ENCODE measurements around the gene ITGAV.
A peak's percentile ranks its signal among the peaks of the same experiment; 100 is the strongest.

Gene ITGAV

GRCh38 chr2:186582698-186583097, 7.2 kb upstream of the ITGAV start:
- no peak overlapping the region for H3K4me3 ChIP-seq (ENCODE audit: low read length)
- no peaks in the 10 kb centered on the region for H3K27me3 ChIP-seq (ENCODE audit: control insufficient read depth, insufficient read depth, low read length)
- H3K4me1 ChIP-seq (ENCODE audit: control insufficient read depth, insufficient read depth, low read length): no peaks in the 10 kb centered on the region
- H3K9ac ChIP-seq (ENCODE audit: low read length): no peak overlapping the region
- no peaks in the 10 kb centered on the region for H3K36me3 ChIP-seq (ENCODE audit: control insufficient read depth, insufficient read depth, low read length)
- H3K27ac ChIP-seq (ENCODE audit: low read depth, low read length): no peak overlapping the region

GRCh38 chr2:186584053-186584452, 5.8 kb upstream of the ITGAV start:
- Histone ChIP-seq H3K9ac (ENCODE audit: low read length) (no peak overlapping the region), H3K36me3 (ENCODE audit: control insufficient read depth, insufficient read depth, low read length) (no peaks in the 10 kb centered on the region), H3K4me1 (ENCODE audit: control insufficient read depth, insufficient read depth, low read length) (no peaks in the 10 kb centered on the region), H3K4me3 (ENCODE audit: low read length) (no peak overlapping the region), H3K27ac (ENCODE audit: low read depth, low read length) (no peak overlapping the region), H3K27me3 (ENCODE audit: control insufficient read depth, insufficient read depth, low read length) (no peaks in the 10 kb centered on the region)

GRCh38 chr2:186588421-186588820, 1.4 kb upstream of the ITGAV start:
- Histone ChIP-seq H3K4me3 (ENCODE audit: low read length) (no peak overlapping the region), H3K36me3 (ENCODE audit: control insufficient read depth, insufficient read depth, low read length) (no peaks in the 10 kb centered on the region), H3K27ac (ENCODE audit: low read depth, low read length) (no peak overlapping the region)

GRCh38 chr2:186588940-186589611, 780 bp upstream of the ITGAV start:
- H3K9ac ChIP-seq (ENCODE audit: low read length): no peak overlapping the region
- H3K4me1 ChIP-seq (ENCODE audit: control insufficient read depth, insufficient read depth, low read length): peaks cover 4% of the 10 kb centered on the region
- peak overlapping the region; percentile 93 for H3K4me3 ChIP-seq (ENCODE audit: low read length)
- peak overlapping the region; percentile 92 for H3K27ac ChIP-seq (ENCODE audit: low read depth, low read length)
- no peaks in the 10 kb centered on the region for H3K27me3 ChIP-seq (ENCODE audit: control insufficient read depth, insufficient read depth, low read length)
- H3K36me3 ChIP-seq (ENCODE audit: control insufficient read depth, insufficient read depth, low read length): no peaks in the 10 kb centered on the region

More at GRCh38 chr2:186588421-186588820, 1.4 kb upstream of the ITGAV start:
- no peaks in the 10 kb centered on the region for H3K27me3 ChIP-seq (ENCODE audit: control insufficient read depth, insufficient read depth, low read length)
- H3K9ac ChIP-seq (ENCODE audit: low read length): no peak overlapping the region
- peaks cover 4% of the 10 kb centered on the region for H3K4me1 ChIP-seq (ENCODE audit: control insufficient read depth, insufficient read depth, low read length)

- peak overlapping the region; percentile 92 for H3K27ac ChIP-seq (ENCODE audit: low read depth, low read length)
- peaks cover 4% of the 10 kb centered on the region for H3K4me1 ChIP-seq (ENCODE audit: control insufficient read depth, insufficient read depth, low read length)
- peak overlapping the region; percentile 93 for H3K4me3 ChIP-seq (ENCODE audit: low read length)
- peak overlapping the region; percentile 84 for H3K9ac ChIP-seq (ENCODE audit: low read length)
- H3K36me3 ChIP-seq (ENCODE audit: control insufficient read depth, insufficient read depth, low read length): no peaks in the 10 kb centered on the region
- no peaks in the 10 kb centered on the region for H3K27me3 ChIP-seq (ENCODE audit: control insufficient read depth, insufficient read depth, low read length)
Observed at GRCh38 chr2:186590350-186590758, 498 bp downstream of the ITGAV start.

- Histone ChIP-seq H3K27ac (ENCODE audit: low read depth, low read length) (peak overlapping the region; percentile 92), H3K9ac (ENCODE audit: low read length) (peak overlapping the region; percentile 84), H3K4me1 (ENCODE audit: control insufficient read depth, insufficient read depth, low read length) (peaks cover 4% of the 10 kb centered on the region), H3K27me3 (ENCODE audit: control insufficient read depth, insufficient read depth, low read length) (no peaks in the 10 kb centered on the region), H3K36me3 (ENCODE audit: control insufficient read depth, insufficient read depth, low read length) (no peaks in the 10 kb centered on the region), H3K4me3 (ENCODE audit: low read length) (peak overlapping the region; percentile 93)
Observed at GRCh38 chr2:186590759-186591505, 1.1 kb downstream of the ITGAV start.

GRCh38 chr2:186591506-186591890, 1.6 kb downstream of the ITGAV start:
- Histone ChIP-seq H3K27ac (ENCODE audit: low read depth, low read length) (peak overlapping the region; percentile 92), H3K36me3 (ENCODE audit: control insufficient read depth, insufficient read depth, low read length) (no peaks in the 10 kb centered on the region), H3K4me1 (ENCODE audit: control insufficient read depth, insufficient read depth, low read length) (peaks cover 4% of the 10 kb centered on the region), H3K9ac (ENCODE audit: low read length) (no peak overlapping the region), H3K27me3 (ENCODE audit: control insufficient read depth, insufficient read depth, low read length) (no peaks in the 10 kb centered on the region), H3K4me3 (ENCODE audit: low read length) (peak overlapping the region; percentile 93)

GRCh38 chr2:186592137-186592875, 2.5 kb downstream of the ITGAV start:
- H3K4me3 ChIP-seq (ENCODE audit: low read length): no peak overlapping the region
- no peaks in the 10 kb centered on the region for H3K36me3 ChIP-seq (ENCODE audit: control insufficient read depth, insufficient read depth, low read length)
- peaks cover 4% of the 10 kb centered on the region for H3K4me1 ChIP-seq (ENCODE audit: control insufficient read depth, insufficient read depth, low read length)
- H3K9ac ChIP-seq (ENCODE audit: low read length): no peak overlapping the region
- H3K27ac ChIP-seq (ENCODE audit: low read depth, low read length): no peak overlapping the region
- H3K27me3 ChIP-seq (ENCODE audit: control insufficient read depth, insufficient read depth, low read length): no peaks in the 10 kb centered on the region

- Histone ChIP-seq H3K4me3 (ENCODE audit: low read length) (no peak overlapping the region), H3K9ac (ENCODE audit: low read length) (no peak overlapping the region), H3K27me3 (ENCODE audit: control insufficient read depth, insufficient read depth, low read length) (no peaks in the 10 kb centered on the region), H3K27ac (ENCODE audit: low read depth, low read length) (no peak overlapping the region), H3K4me1 (ENCODE audit: control insufficient read depth, insufficient read depth, low read length) (peaks cover 4% of the 10 kb centered on the region), H3K36me3 (ENCODE audit: control insufficient read depth, insufficient read depth, low read length) (no peaks in the 10 kb centered on the region)
Observed at GRCh38 chr2:186593523-186593922, 3.7 kb downstream of the ITGAV start.

GRCh38 chr2:186594001-186594722, 4.3 kb downstream of the ITGAV start:
- Histone ChIP-seq H3K9ac (ENCODE audit: low read length) (no peak overlapping the region), H3K27me3 (ENCODE audit: control insufficient read depth, insufficient read depth, low read length) (no peaks in the 10 kb centered on the region), H3K4me1 (ENCODE audit: control insufficient read depth, insufficient read depth, low read length) (peaks cover 4% of the 10 kb centered on the region), H3K27ac (ENCODE audit: low read depth, low read length) (no peak overlapping the region), H3K36me3 (ENCODE audit: control insufficient read depth, insufficient read depth, low read length) (no peaks in the 10 kb centered on the region), H3K4me3 (ENCODE audit: low read length) (no peak overlapping the region)

GRCh38 chr2:186595219-186595618, 5.4 kb downstream of the ITGAV start:
- H3K27ac ChIP-seq (ENCODE audit: low read depth, low read length): no peak overlapping the region
- no peak overlapping the region for H3K4me3 ChIP-seq (ENCODE audit: low read length)

GRCh38 chr2:186599186-186599778, 9.4 kb downstream of the ITGAV start:
- no peaks in the 10 kb centered on the region for H3K4me1 ChIP-seq (ENCODE audit: control insufficient read depth, insufficient read depth, low read length)
- H3K27ac ChIP-seq (ENCODE audit: low read depth, low read length): no peak overlapping the region
- peaks cover 3% of the 10 kb centered on the region for H3K36me3 ChIP-seq (ENCODE audit: control insufficient read depth, insufficient read depth, low read length)
- no peak overlapping the region for H3K9ac ChIP-seq (ENCODE audit: low read length)
- H3K4me3 ChIP-seq (ENCODE audit: low read length): no peak overlapping the region
- no peaks in the 10 kb centered on the region for H3K27me3 ChIP-seq (ENCODE audit: control insufficient read depth, insufficient read depth, low read length)

More at GRCh38 chr2:186595219-186595618, 5.4 kb downstream of the ITGAV start:
- Histone ChIP-seq H3K4me1 (ENCODE audit: control insufficient read depth, insufficient read depth, low read length) (peaks cover 4% of the 10 kb centered on the region), H3K9ac (ENCODE audit: low read length) (no peak overlapping the region), H3K27me3 (ENCODE audit: control insufficient read depth, insufficient read depth, low read length) (no peaks in the 10 kb centered on the region), H3K36me3 (ENCODE audit: control insufficient read depth, insufficient read depth, low read length) (peaks cover 3% of the 10 kb centered on the region)

Measured in rectal smooth muscle tissue (tissue), 1 donor.